Liver (tissue), 9 donors: ENCODE results near the gene CHMP5. TPM values are rescaled to one million over a fixed set of nuclear protein-coding genes. Genes with fewer than 3 reads are reported as not detected.

Experiments used
- DNase-seq: peaks from one replicate; pipeline ENCODE4 v3.0.0-alpha.2; 2017; ENCODE audit warnings: low spot score
- H3K27ac ChIP-seq, 2 donors: one replicate each; pipeline ENCODE4 v1.7.0; 2013; ENCODE audit warnings: inconsistent platforms in 2 of 2, low read length in 2 of 2, control low read depth in 1 of 2, low read depth in 1 of 2, mild to moderate bottlenecking in 1 of 2
- H3K27me3 ChIP-seq, 4 donors: one replicate each; pipeline versions ENCODE4 v1.6.1 to v1.7.0; 2013; ENCODE audit warnings: low read length in 3 of 4, inconsistent platforms in 1 of 4, mild to moderate bottlenecking in 1 of 4, moderate library complexity in 1 of 4; ENCODE audit not compliant: control insufficient read depth in 4 of 4, insufficient read depth in 4 of 4
- H3K36me3 ChIP-seq, 4 donors: one replicate each; pipeline versions ENCODE4 v1.6.1 to v1.7.0; 2013; ENCODE audit warnings: low read length in 3 of 4, mild to moderate bottlenecking in 3 of 4, low read depth in 1 of 4, moderate library complexity in 1 of 4; ENCODE audit not compliant: control insufficient read depth in 4 of 4, insufficient read depth in 3 of 4
- H3K4me1 ChIP-seq, 4 donors: one replicate each; pipeline versions ENCODE4 v1.6.1 to v1.7.0; 2013; ENCODE audit warnings: low read length in 3 of 4, mild to moderate bottlenecking in 3 of 4, moderate library complexity in 1 of 4; ENCODE audit not compliant: control insufficient read depth in 4 of 4, insufficient read depth in 4 of 4
- H3K4me3 ChIP-seq, 3 donors: one replicate each; pipeline versions ENCODE4 v1.6.1 to v1.7.0; 2013; ENCODE audit warnings: low read length in 3 of 3, control low read depth in 1 of 3, low read depth in 1 of 3, mild to moderate bottlenecking in 1 of 3
- H3K9ac ChIP-seq, 2 donors: one replicate each; pipeline ENCODE4 v1.7.0; 2013; ENCODE audit warnings: low read length in 2 of 2, mild to moderate bottlenecking in 2 of 2, moderate library complexity in 2 of 2, control low read depth in 1 of 2, low read depth in 1 of 2
- H3K9me3 ChIP-seq, 4 donors: one replicate each; pipeline versions ENCODE4 v1.6.1 to v1.7.0; 2013; ENCODE audit warnings: low read length in 3 of 4; ENCODE audit not compliant: control insufficient read depth in 4 of 4
- EGR1 ChIP-seq, 2 donors: IDR thresholded peaks; 2 replicates each; pipeline ENCODE4 v1.6.1; 2016 to 2018; ENCODE audit warnings: antibody characterized with exemption in 2 of 2, low read depth in 2 of 2
- FOXA1 ChIP-seq: IDR thresholded peaks from 2 replicates; pipeline ENCODE4 v1.6.1; 2016; ENCODE audit warnings: antibody characterized with exemption
- FOXA2 ChIP-seq: IDR thresholded peaks from 2 replicates; pipeline ENCODE4 v1.6.1; 2016; ENCODE audit warnings: antibody characterized with exemption
- GABPA ChIP-seq, 2 donors: IDR thresholded peaks in 1 of 2; conservative IDR thresholded peaks in 1 of 2; 2 replicates each; pipeline ENCODE4 v1.6.1; 2016; ENCODE audit warnings: antibody characterized with exemption in 2 of 2, mild to moderate bottlenecking in 1 of 2, moderate library complexity in 1 of 2
- HNF4A ChIP-seq, 2 donors: conservative IDR thresholded peaks; 2 replicates each; pipeline ENCODE4 v1.6.1; 2016; ENCODE audit warnings: antibody characterized with exemption in 2 of 2, mild to moderate bottlenecking in 2 of 2
- HNF4G ChIP-seq: IDR thresholded peaks from 2 replicates; pipeline ENCODE4 v1.6.1; 2016; ENCODE audit warnings: antibody characterized with exemption
- JUND ChIP-seq, 2 donors: IDR thresholded peaks; 2 replicates each; pipeline ENCODE4 v1.6.1; 2016; ENCODE audit warnings: antibody characterized with exemption in 2 of 2
- NR2F2 ChIP-seq: IDR thresholded peaks from 2 replicates; pipeline ENCODE4 v1.6.1; 2016; ENCODE audit warnings: antibody characterized with exemption
- RAD21 ChIP-seq, 2 donors: IDR thresholded peaks; 2 replicates each; pipeline ENCODE4 v1.6.1; 2016; ENCODE audit warnings: antibody characterized with exemption in 2 of 2, mild to moderate bottlenecking in 2 of 2
- RXRA ChIP-seq, 2 donors: IDR thresholded peaks; 2 replicates each; pipeline ENCODE4 v1.6.1; 2017 to 2018; ENCODE audit warnings: antibody characterized with exemption in 2 of 2, mild to moderate bottlenecking in 1 of 2
- SP1 ChIP-seq: IDR thresholded peaks from 2 replicates; pipeline ENCODE4 v1.6.1; 2018; ENCODE audit warnings: antibody characterized with exemption, mild to moderate bottlenecking
- TAF1 ChIP-seq: conservative IDR thresholded peaks from 2 replicates; pipeline ENCODE4 v1.6.1; 2016; ENCODE audit warnings: antibody characterized with exemption, mild to moderate bottlenecking
- YY1 ChIP-seq: IDR thresholded peaks from 2 replicates; pipeline ENCODE4 v1.6.1; 2016; ENCODE audit warnings: antibody characterized with exemption, mild to moderate bottlenecking
- ZBTB33 ChIP-seq: IDR thresholded peaks from 2 replicates; pipeline ENCODE4 v1.6.1; 2016; ENCODE audit warnings: antibody characterized with exemption
- WGBS: extraction: QIAGEN DNeasy Blood & Tissue Kit; methylation state at CpG from one replicate; pipeline ENCODE4 v1.1.7; 2013; 5-methylcytosine and 5-hydroxymethylcytosine counted together
- polyA plus RNA-seq, 2 donors: library from polyadenylated mRNA; stranded (reverse) in 1 of 2; unstranded in 1 of 2; fragments of 200-250 nt in 1 of 2; fragments of >200 nt in 1 of 2; fragmentation: Nextera tagmentation in 1 of 2; extraction: Ambion mirVana in 1 of 2; gene quantifications; one replicate each; pipeline versions ENCODE4 v1.2.1 to v1.2.3, GENCODE V29; 2013 to 2015
- total RNA-seq, 2 donors: library from RNA; depleted of rRNA; stranded (reverse); fragments of >200 nt; gene quantifications; one replicate each; pipeline ENCODE4 v1.2.3, GENCODE V29; 2014
- TF ChIP-seq, protein P1 (sequence below): IDR thresholded peaks from 2 replicates; pipeline ENCODE4 v1.6.1; 2016; ENCODE audit warnings: antibody characterized with exemption
- TF ChIP-seq, protein P2 (sequence below): IDR thresholded peaks from 2 replicates; pipeline ENCODE4 v1.6.1; 2016; ENCODE audit warnings: antibody characterized with exemption, mild to moderate bottlenecking
- TF ChIP-seq, protein P3 (sequence below): IDR thresholded peaks from 2 replicates; pipeline ENCODE4 v1.6.1; 2016; ENCODE audit warnings: antibody characterized with exemption
- TF ChIP-seq, protein P4 (sequence below): fragments of 150-350 bp; IDR thresholded peaks from 2 replicates; pipeline ENCODE4 v1.5.1; 2017; ENCODE audit warnings: improper control_type of control experiment, low read depth, low read length; ENCODE audit not compliant: missing input control
- donor health status: healthy.
- donor health status: healthy.
- donor health status: healthy.
- donor health status: healthy.
- donor health status: healthy.

CHMP5 gene
- total and polyA plus RNA-seq, 4 donors = 23.2 to 34.8 (median 27.8) TPM

- Histone ChIP-seq H3K4me3 (no peak overlapping the region), H3K27ac (peak overlapping the region; percentile 81 to 84), H3K9me3 (no peaks in the 10 kb centered on the region), H3K36me3 (peaks cover 6 to 39% (median 16%) of the 10 kb centered on the region in 4 donors), H3K4me1 (peaks cover 18 to 78% (median 72%) of the 10 kb centered on the region in 4 donors), H3K27me3 (no peaks in the 10 kb centered on the region), H3K9ac (no peak overlapping the region)
- TF ChIP-seq SP1 = no peak
- no peak for TF ChIP-seq RAD21 (IDR thresholded peaks at IDR 0.05)
- no peak for TF ChIP-seq TAF1
- no peak for TF ChIP-seq NR2F2
- no peak for TF ChIP-seq GABPA (IDR thresholded peaks at IDR 0.05 in 1 of 2, conservative IDR thresholded peaks at IDR 0.05 in 1 of 2)
- no peak for TF ChIP-seq ZBTB33
- WGBS = 74% methylated on average over 12 of the region's 12 CpGs
- DNase-seq = no peak
Measured at GRCh38 chr9:33294670-33295432, 30.0 kb downstream of the CHMP5 start.

DNA sequence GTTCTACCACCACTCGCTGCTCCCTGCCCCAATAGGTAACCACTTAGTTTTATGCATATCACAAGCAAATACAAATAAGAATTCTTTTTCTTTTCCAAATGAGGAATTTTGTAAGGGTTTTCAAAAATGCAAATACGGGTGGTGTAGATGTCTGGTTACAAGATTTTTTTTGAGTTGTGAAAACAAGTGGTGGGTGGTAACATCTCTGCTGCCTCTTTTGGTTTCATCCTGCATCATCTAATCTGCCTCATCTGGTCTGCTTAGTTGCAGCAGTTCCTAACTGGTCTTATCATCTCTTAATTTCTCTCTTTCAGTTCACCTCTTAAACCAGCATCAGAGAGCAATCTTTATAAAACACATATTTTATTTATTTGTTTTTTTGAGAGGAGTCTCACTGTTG lies 30.7 kb downstream of the CHMP5 start:
- Histone ChIP-seq H3K4me3 (no peak overlapping the region), H3K36me3 (peaks cover 6 to 42% (median 18%) of the 10 kb centered on the region in 4 donors), H3K4me1 (peaks cover 18 to 84% (median 77%) of the 10 kb centered on the region in 4 donors), H3K9me3 (no peaks in the 10 kb centered on the region), H3K27ac (no peak overlapping the region), H3K9ac (no peak overlapping the region), H3K27me3 (no peaks in the 10 kb centered on the region)
- 92% methylated on average over 2 of the region's 2 CpGs for WGBS
- TF ChIP-seq SP1 (no peak), HNF4G (no peak), YY1 (no peak), FOXA1 (no peak), RXRA (IDR thresholded peaks at IDR 0.05) (no peak), RAD21 (IDR thresholded peaks at IDR 0.05) (no peak), GABPA (IDR thresholded peaks at IDR 0.05 in 1 of 2, conservative IDR thresholded peaks at IDR 0.05 in 1 of 2) (no peak), ZBTB33 (no peak), HNF4A (conservative IDR thresholded peaks at IDR 0.05) (no peak), NR2F2 (no peak), TAF1 (no peak), FOXA2 (no peak), EGR1 (IDR thresholded peaks at IDR 0.05; ENCODE audit: low read depth in 2 of 2) (no peak), JUND (IDR thresholded peaks at IDR 0.05) (no peak)
- TF ChIP-seq, protein P1, sequence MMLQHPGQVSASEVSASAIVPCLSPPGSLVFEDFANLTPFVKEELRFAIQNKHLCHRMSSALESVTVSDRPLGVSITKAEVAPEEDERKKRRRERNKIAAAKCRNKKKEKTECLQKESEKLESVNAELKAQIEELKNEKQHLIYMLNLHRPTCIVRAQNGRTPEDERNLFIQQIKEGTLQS = no peak
- TF ChIP-seq, protein P2, sequence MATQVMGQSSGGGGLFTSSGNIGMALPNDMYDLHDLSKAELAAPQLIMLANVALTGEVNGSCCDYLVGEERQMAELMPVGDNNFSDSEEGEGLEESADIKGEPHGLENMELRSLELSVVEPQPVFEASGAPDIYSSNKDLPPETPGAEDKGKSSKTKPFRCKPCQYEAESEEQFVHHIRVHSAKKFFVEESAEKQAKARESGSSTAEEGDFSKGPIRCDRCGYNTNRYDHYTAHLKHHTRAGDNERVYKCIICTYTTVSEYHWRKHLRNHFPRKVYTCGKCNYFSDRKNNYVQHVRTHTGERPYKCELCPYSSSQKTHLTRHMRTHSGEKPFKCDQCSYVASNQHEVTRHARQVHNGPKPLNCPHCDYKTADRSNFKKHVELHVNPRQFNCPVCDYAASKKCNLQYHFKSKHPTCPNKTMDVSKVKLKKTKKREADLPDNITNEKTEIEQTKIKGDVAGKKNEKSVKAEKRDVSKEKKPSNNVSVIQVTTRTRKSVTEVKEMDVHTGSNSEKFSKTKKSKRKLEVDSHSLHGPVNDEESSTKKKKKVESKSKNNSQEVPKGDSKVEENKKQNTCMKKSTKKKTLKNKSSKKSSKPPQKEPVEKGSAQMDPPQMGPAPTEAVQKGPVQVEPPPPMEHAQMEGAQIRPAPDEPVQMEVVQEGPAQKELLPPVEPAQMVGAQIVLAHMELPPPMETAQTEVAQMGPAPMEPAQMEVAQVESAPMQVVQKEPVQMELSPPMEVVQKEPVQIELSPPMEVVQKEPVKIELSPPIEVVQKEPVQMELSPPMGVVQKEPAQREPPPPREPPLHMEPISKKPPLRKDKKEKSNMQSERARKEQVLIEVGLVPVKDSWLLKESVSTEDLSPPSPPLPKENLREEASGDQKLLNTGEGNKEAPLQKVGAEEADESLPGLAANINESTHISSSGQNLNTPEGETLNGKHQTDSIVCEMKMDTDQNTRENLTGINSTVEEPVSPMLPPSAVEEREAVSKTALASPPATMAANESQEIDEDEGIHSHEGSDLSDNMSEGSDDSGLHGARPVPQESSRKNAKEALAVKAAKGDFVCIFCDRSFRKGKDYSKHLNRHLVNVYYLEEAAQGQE = no peak
- TF ChIP-seq, protein P3, sequence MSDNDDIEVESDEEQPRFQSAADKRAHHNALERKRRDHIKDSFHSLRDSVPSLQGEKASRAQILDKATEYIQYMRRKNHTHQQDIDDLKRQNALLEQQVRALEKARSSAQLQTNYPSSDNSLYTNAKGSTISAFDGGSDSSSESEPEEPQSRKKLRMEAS = no peak
- TF ChIP-seq, protein P4, sequence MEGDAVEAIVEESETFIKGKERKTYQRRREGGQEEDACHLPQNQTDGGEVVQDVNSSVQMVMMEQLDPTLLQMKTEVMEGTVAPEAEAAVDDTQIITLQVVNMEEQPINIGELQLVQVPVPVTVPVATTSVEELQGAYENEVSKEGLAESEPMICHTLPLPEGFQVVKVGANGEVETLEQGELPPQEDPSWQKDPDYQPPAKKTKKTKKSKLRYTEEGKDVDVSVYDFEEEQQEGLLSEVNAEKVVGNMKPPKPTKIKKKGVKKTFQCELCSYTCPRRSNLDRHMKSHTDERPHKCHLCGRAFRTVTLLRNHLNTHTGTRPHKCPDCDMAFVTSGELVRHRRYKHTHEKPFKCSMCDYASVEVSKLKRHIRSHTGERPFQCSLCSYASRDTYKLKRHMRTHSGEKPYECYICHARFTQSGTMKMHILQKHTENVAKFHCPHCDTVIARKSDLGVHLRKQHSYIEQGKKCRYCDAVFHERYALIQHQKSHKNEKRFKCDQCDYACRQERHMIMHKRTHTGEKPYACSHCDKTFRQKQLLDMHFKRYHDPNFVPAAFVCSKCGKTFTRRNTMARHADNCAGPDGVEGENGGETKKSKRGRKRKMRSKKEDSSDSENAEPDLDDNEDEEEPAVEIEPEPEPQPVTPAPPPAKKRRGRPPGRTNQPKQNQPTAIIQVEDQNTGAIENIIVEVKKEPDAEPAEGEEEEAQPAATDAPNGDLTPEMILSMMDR = no peak
- no peak for DNase-seq
